Astrocyte of the cerebellum (primary cell): ENCODE results near the gene MGLL.
A peak's percentile ranks its signal among the peaks of the same experiment; 100 is the strongest.

Experiments
- DNase-seq: peaks from one replicate; pipeline ENCODE4 v3.0.0-alpha.2; 2011; ENCODE audit warnings: low read depth
- H3K4me3 ChIP-seq: 2 replicates; pipeline ENCODE4 v1.5.1; 2011; ENCODE audit warnings: mild to moderate bottlenecking, low read depth, low read length, moderate library complexity
- in situ Hi-C: cut with HindIII; loops from 2 replicates; pipeline ENCODE4 v1.10.0; 2017; ENCODE audit warnings: low sequenced_read_pairs
- TF ChIP-seq, protein P1 (sequence below): IDR thresholded peaks from 2 replicates; pipeline ENCODE4 v1.5.1; 2012; ENCODE audit warnings: low read length, low read depth, moderate library complexity, mild to moderate bottlenecking; ENCODE audit errors: missing control alignments

MGLL gene

GRCh38 chr3:127693336-127693843 lies 128.9 kb downstream of the MGLL start:
- no peak for DNase-seq
- H3K4me3 ChIP-seq: no peak overlapping the region
- in situ Hi-C loops: no loop called here
- TF ChIP-seq, protein P1, sequence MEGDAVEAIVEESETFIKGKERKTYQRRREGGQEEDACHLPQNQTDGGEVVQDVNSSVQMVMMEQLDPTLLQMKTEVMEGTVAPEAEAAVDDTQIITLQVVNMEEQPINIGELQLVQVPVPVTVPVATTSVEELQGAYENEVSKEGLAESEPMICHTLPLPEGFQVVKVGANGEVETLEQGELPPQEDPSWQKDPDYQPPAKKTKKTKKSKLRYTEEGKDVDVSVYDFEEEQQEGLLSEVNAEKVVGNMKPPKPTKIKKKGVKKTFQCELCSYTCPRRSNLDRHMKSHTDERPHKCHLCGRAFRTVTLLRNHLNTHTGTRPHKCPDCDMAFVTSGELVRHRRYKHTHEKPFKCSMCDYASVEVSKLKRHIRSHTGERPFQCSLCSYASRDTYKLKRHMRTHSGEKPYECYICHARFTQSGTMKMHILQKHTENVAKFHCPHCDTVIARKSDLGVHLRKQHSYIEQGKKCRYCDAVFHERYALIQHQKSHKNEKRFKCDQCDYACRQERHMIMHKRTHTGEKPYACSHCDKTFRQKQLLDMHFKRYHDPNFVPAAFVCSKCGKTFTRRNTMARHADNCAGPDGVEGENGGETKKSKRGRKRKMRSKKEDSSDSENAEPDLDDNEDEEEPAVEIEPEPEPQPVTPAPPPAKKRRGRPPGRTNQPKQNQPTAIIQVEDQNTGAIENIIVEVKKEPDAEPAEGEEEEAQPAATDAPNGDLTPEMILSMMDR: no peak

DNA sequence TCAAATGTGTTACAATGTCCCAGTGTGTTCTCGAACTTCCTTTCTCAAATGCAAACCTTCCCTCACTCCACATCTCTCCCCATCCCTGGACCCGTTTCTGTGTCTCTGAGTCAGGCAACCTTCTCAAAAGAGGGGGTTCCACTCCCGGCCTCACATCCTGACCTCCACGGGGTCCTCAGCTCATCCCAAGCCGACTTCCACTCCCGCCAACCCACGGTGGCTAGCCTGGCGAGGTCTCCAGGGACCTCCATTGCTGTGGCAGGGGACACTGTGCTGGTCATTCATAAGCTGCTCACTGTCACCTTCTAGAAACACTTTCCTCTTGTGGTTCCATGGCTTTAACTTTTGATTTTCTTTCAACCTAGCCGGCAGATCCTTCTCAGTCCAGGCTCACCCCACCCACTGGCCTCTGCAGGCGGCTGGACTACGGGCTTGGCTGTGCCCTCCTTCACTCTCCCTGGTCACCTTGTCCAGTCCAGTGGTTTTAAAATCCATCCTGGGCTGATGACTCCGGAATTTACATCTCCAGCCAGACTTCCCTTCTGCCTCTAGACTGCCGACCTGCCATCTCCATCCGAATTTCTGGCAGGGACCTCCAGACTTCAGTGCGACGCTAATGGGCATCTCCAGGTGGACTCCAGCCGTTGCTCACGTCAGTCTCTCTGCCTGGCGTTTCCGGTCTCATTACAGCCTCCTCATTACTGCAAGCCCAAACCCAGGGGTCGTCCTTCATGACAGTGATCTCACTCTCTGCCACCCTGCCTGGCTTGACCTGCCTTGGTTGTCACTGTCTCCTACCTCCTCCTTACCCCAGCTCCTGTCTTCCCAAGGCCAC lies 129.6 kb downstream of the MGLL start:
- no peak for DNase-seq
- TF ChIP-seq, protein P1: no peak
- in situ Hi-C loops: no loop called here
- no peak overlapping the region for H3K4me3 ChIP-seq

DNA sequence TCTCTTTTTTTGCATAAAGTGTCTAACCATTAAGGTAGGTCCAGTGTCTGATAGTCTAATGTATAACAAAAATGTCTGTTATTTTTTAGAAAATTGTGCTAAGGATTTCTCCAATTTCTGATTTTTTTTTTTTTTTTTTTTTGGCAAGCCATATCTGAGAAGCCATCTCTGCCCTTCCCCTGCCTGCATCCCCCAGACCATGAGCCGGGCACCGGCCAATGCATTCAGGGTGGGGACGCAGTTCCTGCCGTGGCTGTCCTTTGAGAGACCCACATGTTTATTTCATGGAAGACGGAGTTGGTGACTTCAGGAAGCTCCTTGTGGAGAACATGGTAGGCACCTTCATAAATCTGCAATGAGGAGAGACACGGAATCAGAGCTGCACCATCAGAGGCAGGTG lies 130.3 kb downstream of the MGLL start:
- in situ Hi-C loops: no loop called here
- no peak overlapping the region for H3K4me3 ChIP-seq
- DNase-seq: no peak
- TF ChIP-seq, protein P1: no peak

DNA sequence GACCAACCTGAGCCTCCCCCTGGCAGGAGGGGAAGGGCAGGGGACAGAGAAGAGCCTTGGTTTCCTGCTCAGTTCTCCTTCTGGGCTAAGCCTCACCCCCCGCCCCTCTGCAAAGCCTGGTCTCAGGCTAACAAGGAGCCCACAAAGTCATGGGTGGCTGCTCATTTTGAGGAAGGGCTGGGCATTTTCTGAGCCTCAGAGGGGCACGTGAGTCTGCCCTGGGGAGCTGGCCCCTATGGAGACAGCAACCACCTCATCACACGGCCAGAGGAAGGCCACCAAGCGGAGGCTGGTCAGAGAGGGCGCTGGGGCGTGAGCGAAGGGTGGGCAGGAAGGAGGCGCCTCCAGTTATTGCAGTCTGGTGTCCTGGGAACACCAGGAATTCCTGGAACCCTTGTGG lies 130.8 kb downstream of the MGLL start:
- TF ChIP-seq, protein P1: no peak
- in situ Hi-C loops: no loop called here
- DNase-seq: no peak
- no peak overlapping the region for H3K4me3 ChIP-seq

GRCh38 chr3:127690823-127691452 lies 131.4 kb downstream of the MGLL start:
- in situ Hi-C loops: no loop called here
- no peak for DNase-seq
- no peak overlapping the region for H3K4me3 ChIP-seq
- TF ChIP-seq, protein P1: peak; percentile 84

- in situ Hi-C loops: no loop called here
- DNase-seq: peak; percentile 45
- TF ChIP-seq, protein P1: no peak
- H3K4me3 ChIP-seq: no peak overlapping the region
These were observed 132.2 kb downstream of the MGLL start for GRCh38 chr3:127690106-127690505.
